ENCODE results near the gene NT5DC3. TPM values are rescaled to one million over a fixed set of nuclear protein-coding genes. Genes with fewer than 3 reads are reported as not detected.
A peak's percentile ranks its signal among the peaks of the same experiment; 100 is the strongest.

Gene NT5DC3
- total and polyA plus RNA-seq, 9 of the 15 experiments (the other 6 are each of a cell fraction or from before 2014, with no cell fraction given), result 6.3 to 33.5 (median 24.5) TPM

- no peak for TF ChIP-seq ARID3B (CRISPR knock-in tag; IDR thresholded peaks at IDR 0.05; ENCODE audit: borderline replicate concordance)
- TF ChIP-seq MNT (conservative IDR thresholded peaks at IDR 0.05), result peak in 1 of 2 experiments; percentile 8; a peak in 2 of 4 replicates
- no peak for TF ChIP-seq EWSR1 (IDR thresholded peaks at IDR 0.05; ENCODE audit: borderline replicate concordance, low read depth, partially characterized antibody)
- TF ChIP-seq KDM2B (CRISPR knock-in tag; IDR thresholded peaks at IDR 0.05), result no peak
- TF ChIP-seq HDAC3 (IDR thresholded peaks at IDR 0.05; ENCODE audit: borderline replicate concordance, partially characterized antibody), result no peak
- no peak for TF ChIP-seq SAFB2 (IDR thresholded peaks at IDR 0.05; ENCODE audit: borderline replicate concordance, low read depth, low read length, severe bottlenecking)
- TF ChIP-seq, protein P1, sequence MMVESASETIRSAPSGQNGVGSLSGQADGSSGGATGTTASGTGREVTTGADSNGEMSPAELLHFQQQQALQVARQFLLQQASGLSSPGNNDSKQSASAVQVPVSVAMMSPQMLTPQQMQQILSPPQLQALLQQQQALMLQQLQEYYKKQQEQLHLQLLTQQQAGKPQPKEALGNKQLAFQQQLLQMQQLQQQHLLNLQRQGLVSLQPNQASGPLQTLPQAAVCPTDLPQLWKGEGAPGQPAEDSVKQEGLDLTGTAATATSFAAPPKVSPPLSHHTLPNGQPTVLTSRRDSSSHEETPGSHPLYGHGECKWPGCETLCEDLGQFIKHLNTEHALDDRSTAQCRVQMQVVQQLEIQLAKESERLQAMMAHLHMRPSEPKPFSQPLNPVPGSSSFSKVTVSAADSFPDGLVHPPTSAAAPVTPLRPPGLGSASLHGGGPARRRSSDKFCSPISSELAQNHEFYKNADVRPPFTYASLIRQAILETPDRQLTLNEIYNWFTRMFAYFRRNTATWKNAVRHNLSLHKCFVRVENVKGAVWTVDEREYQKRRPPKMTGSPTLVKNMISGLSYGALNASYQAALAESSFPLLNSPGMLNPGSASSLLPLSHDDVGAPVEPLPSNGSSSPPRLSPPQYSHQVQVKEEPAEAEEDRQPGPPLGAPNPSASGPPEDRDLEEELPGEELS (CRISPR knock-in tag; IDR thresholded peaks at IDR 0.05; ENCODE audit: borderline replicate concordance), result 0 out of 2 replicates have a peak, but pooled peaks have one; percentile 16
- no peak for TF ChIP-seq ADNP (tag; IDR thresholded peaks at IDR 0.05)
- TF ChIP-seq ZNF395 (CRISPR knock-in tag; IDR thresholded peaks at IDR 0.05), result 0 out of 2 replicates have a peak, but pooled peaks have one; percentile 73
- no peak for TF ChIP-seq ZNF507 (tag; conservative IDR thresholded peaks at IDR 0.05)
- TF ChIP-seq, protein P2, sequence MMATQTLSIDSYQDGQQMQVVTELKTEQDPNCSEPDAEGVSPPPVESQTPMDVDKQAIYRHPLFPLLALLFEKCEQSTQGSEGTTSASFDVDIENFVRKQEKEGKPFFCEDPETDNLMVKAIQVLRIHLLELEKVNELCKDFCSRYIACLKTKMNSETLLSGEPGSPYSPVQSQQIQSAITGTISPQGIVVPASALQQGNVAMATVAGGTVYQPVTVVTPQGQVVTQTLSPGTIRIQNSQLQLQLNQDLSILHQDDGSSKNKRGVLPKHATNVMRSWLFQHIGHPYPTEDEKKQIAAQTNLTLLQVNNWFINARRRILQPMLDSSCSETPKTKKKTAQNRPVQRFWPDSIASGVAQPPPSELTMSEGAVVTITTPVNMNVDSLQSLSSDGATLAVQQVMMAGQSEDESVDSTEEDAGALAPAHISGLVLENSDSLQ (IDR thresholded peaks at IDR 0.05), result no peak
- TF ChIP-seq OTX1 (CRISPR knock-in tag; IDR thresholded peaks at IDR 0.05), result no peak
- no peak for TF ChIP-seq KLF6 (CRISPR knock-in tag; IDR thresholded peaks at IDR 0.05; ENCODE audit: borderline replicate concordance)
- TF ChIP-seq C11orf30 (IDR thresholded peaks at IDR 0.05; ENCODE audit: low read depth), result no peak
- no peak for TF ChIP-seq ATF6 (CRISPR knock-in tag; IDR thresholded peaks at IDR 0.05)
Observed at GRCh38 chr12:103841690-103842584, 903 bp upstream of the NT5DC3 start (continued).
